GM18907 (cell line): Measurements from ENCODE around the gene THRB.

Experiments
- ATAC-seq: cut with Tn5 transposase; IDR thresholded peaks from one replicate; pipeline ENCODE4 v1.9.1; 2021; ENCODE audit warnings: mild to moderate bottlenecking, moderate library complexity; ENCODE audit not compliant: unreplicated experiment

THRB gene

GRCh38 chr3:24316887-24317383 lies 177.7 kb downstream of the THRB start:
- no peak for ATAC-seq

GRCh38 chr3:24315971-24316370 lies 178.7 kb downstream of the THRB start:
- no peak for ATAC-seq

GRCh38 chr3:24315356-24315755 lies 179.3 kb downstream of the THRB start:
- ATAC-seq = no peak

- no peak for ATAC-seq
These were observed 182.8 kb downstream of the THRB start for GRCh38 chr3:24311881-24312280.

- no peak for ATAC-seq
These were observed 183.8 kb downstream of the THRB start for GRCh38 chr3:24310887-24311286.

- ATAC-seq = no peak
These were observed 188.1 kb downstream of the THRB start for GRCh38 chr3:24306518-24306917.

- no peak for ATAC-seq
These were observed 188.7 kb downstream of the THRB start for GRCh38 chr3:24305795-24306467.

- no peak for ATAC-seq
These were observed 191.4 kb downstream of the THRB start for GRCh38 chr3:24303057-24303754.

- no peak for ATAC-seq
These were observed 192.3 kb downstream of the THRB start for GRCh38 chr3:24302396-24302795.

- no peak for ATAC-seq
These were observed 193.7 kb downstream of the THRB start for GRCh38 chr3:24300949-24301348.

- ATAC-seq = no peak
These were observed 194.6 kb downstream of the THRB start for GRCh38 chr3:24299806-24300626.

- no peak for ATAC-seq
These were observed 195.3 kb downstream of the THRB start for GRCh38 chr3:24299246-24299805.

GRCh38 chr3:24296441-24297205 lies 198.0 kb downstream of the THRB start:
- ATAC-seq = no peak

GRCh38 chr3:24294150-24294549 lies 200.5 kb downstream of the THRB start:
- ATAC-seq = no peak

- ATAC-seq = no peak
These were observed 203.0 kb downstream of the THRB start for GRCh38 chr3:24291646-24292045.

GRCh38 chr3:24290596-24290995 lies 204.1 kb downstream of the THRB start:
- no peak for ATAC-seq

- no peak for ATAC-seq
These were observed 206.0 kb downstream of the THRB start for GRCh38 chr3:24288496-24289236.

GRCh38 chr3:24287755-24288450 lies 206.7 kb downstream of the THRB start:
- ATAC-seq = no peak

- ATAC-seq = no peak
These were observed 208.2 kb downstream of the THRB start for GRCh38 chr3:24286405-24286804.
